Measurements from ENCODE around the gene RIMKLB.
"Not testable (repeated sequence)": the region's sequence is repeated elsewhere in the genome, so short reads cannot be mapped to it uniquely, and the experiment has no call there.

RIMKLB gene

GRCh38 chr12:8773461-8773860 lies 75.7 kb downstream of the RIMKLB start:
- no peak for TF ChIP-seq CTCF (IDR thresholded peaks at IDR 0.05; ENCODE audit: low read depth, low read length, missing control alignments)
- DNase-seq (ENCODE audit: low read depth) = no peak
- no peak overlapping the region for H3K4me3 ChIP-seq (ENCODE audit: low read depth, low read length)

GRCh38 chr12:8779281-8779680 lies 81.5 kb downstream of the RIMKLB start:
- no peak for TF ChIP-seq CTCF (IDR thresholded peaks at IDR 0.05; ENCODE audit: low read depth, low read length, missing control alignments)
- DNase-seq (ENCODE audit: low read depth) = no peak
- no peak overlapping the region for H3K4me3 ChIP-seq (ENCODE audit: low read depth, low read length)

- no peak for DNase-seq (ENCODE audit: low read depth)
- no peak for TF ChIP-seq CTCF (IDR thresholded peaks at IDR 0.05; ENCODE audit: low read depth, low read length, missing control alignments)
- no peak overlapping the region for H3K4me3 ChIP-seq (ENCODE audit: low read depth, low read length)
These were observed 82.1 kb downstream of the RIMKLB start for GRCh38 chr12:8779862-8780261.

GRCh38 chr12:8780389-8780788 lies 82.6 kb downstream of the RIMKLB start:
- DNase-seq (ENCODE audit: low read depth) = no peak
- peak; percentile 8 for TF ChIP-seq CTCF (IDR thresholded peaks at IDR 0.05; ENCODE audit: low read depth, low read length, missing control alignments)
- no peak overlapping the region for H3K4me3 ChIP-seq (ENCODE audit: low read depth, low read length)

GRCh38 chr12:8781381-8782127 lies 83.8 kb downstream of the RIMKLB start:
- DNase-seq (ENCODE audit: low read depth) = no peak
- H3K4me3 ChIP-seq (ENCODE audit: low read depth, low read length) = no peak overlapping the region
- no peak for TF ChIP-seq CTCF (IDR thresholded peaks at IDR 0.05; ENCODE audit: low read depth, low read length, missing control alignments)

- no peak overlapping the region for H3K4me3 ChIP-seq (ENCODE audit: low read depth, low read length)
- no peak for DNase-seq (ENCODE audit: low read depth)
- no peak for TF ChIP-seq CTCF (IDR thresholded peaks at IDR 0.05; ENCODE audit: low read depth, low read length, missing control alignments)
These were observed 86.6 kb downstream of the RIMKLB start for GRCh38 chr12:8784290-8784888.

GRCh38 chr12:8785499-8785898 lies 87.7 kb downstream of the RIMKLB start:
- H3K4me3 ChIP-seq (ENCODE audit: low read depth, low read length) = no peak overlapping the region
- TF ChIP-seq CTCF (IDR thresholded peaks at IDR 0.05; ENCODE audit: low read depth, low read length, missing control alignments) = no peak
- DNase-seq (ENCODE audit: low read depth) = no peak

GRCh38 chr12:8787206-8787605 lies 89.4 kb downstream of the RIMKLB start:
- DNase-seq (ENCODE audit: low read depth) = not testable (repeated sequence)

GRCh38 chr12:8788706-8789105 lies 90.9 kb downstream of the RIMKLB start:
- DNase-seq (ENCODE audit: low read depth); H3K4me3 ChIP-seq (ENCODE audit: low read depth, low read length): not testable (repeated sequence)

More at GRCh38 chr12:8787206-8787605, 89.4 kb downstream of the RIMKLB start:
- not testable (repeated sequence) for H3K4me3 ChIP-seq (ENCODE audit: low read depth, low read length)

- not testable (repeated sequence) for DNase-seq (ENCODE audit: low read depth); H3K4me3 ChIP-seq (ENCODE audit: low read depth, low read length)
These were observed 91.7 kb downstream of the RIMKLB start for GRCh38 chr12:8789341-8790013.

Measured in GM12864 (cell line).